Liver (tissue), 3 donors: Measurements from ENCODE around the gene FRMD4B.

Experiments
- EGR1 ChIP-seq, 2 donors: IDR thresholded peaks; 2 replicates each; pipeline ENCODE4 v1.6.1; 2016 to 2018; ENCODE audit warnings: antibody characterized with exemption in 2 of 2, low read depth in 2 of 2
- GABPA ChIP-seq, 2 donors: IDR thresholded peaks in 1 of 2; conservative IDR thresholded peaks in 1 of 2; 2 replicates each; pipeline ENCODE4 v1.6.1; 2016; ENCODE audit warnings: antibody characterized with exemption in 2 of 2, mild to moderate bottlenecking in 1 of 2, moderate library complexity in 1 of 2
- HNF4A ChIP-seq, 2 donors: conservative IDR thresholded peaks; 2 replicates each; pipeline ENCODE4 v1.6.1; 2016; ENCODE audit warnings: antibody characterized with exemption in 2 of 2, mild to moderate bottlenecking in 2 of 2
- JUND ChIP-seq, 2 donors: IDR thresholded peaks; 2 replicates each; pipeline ENCODE4 v1.6.1; 2016; ENCODE audit warnings: antibody characterized with exemption in 2 of 2
- RAD21 ChIP-seq, 2 donors: IDR thresholded peaks; 2 replicates each; pipeline ENCODE4 v1.6.1; 2016; ENCODE audit warnings: antibody characterized with exemption in 2 of 2, mild to moderate bottlenecking in 2 of 2
- RXRA ChIP-seq, 2 donors: IDR thresholded peaks; 2 replicates each; pipeline ENCODE4 v1.6.1; 2017 to 2018; ENCODE audit warnings: antibody characterized with exemption in 2 of 2, mild to moderate bottlenecking in 1 of 2
- SP1 ChIP-seq: IDR thresholded peaks from 2 replicates; pipeline ENCODE4 v1.6.1; 2018; ENCODE audit warnings: antibody characterized with exemption, mild to moderate bottlenecking
- YY1 ChIP-seq: IDR thresholded peaks from 2 replicates; pipeline ENCODE4 v1.6.1; 2016; ENCODE audit warnings: antibody characterized with exemption, mild to moderate bottlenecking
- TF ChIP-seq, protein P1 (sequence below): fragments of 150-350 bp; IDR thresholded peaks from 2 replicates; pipeline ENCODE4 v1.5.1; 2017; ENCODE audit warnings: improper control_type of control experiment, low read depth, low read length; ENCODE audit not compliant: missing input control
- TF ChIP-seq, protein P2 (sequence below): IDR thresholded peaks from 2 replicates; pipeline ENCODE4 v1.6.1; 2016; ENCODE audit warnings: antibody characterized with exemption, mild to moderate bottlenecking
- TF ChIP-seq, protein P3 (sequence below): IDR thresholded peaks from 2 replicates; pipeline ENCODE4 v1.6.1; 2016; ENCODE audit warnings: antibody characterized with exemption
- donor health status: healthy.
- donor health status: healthy.

DNA sequence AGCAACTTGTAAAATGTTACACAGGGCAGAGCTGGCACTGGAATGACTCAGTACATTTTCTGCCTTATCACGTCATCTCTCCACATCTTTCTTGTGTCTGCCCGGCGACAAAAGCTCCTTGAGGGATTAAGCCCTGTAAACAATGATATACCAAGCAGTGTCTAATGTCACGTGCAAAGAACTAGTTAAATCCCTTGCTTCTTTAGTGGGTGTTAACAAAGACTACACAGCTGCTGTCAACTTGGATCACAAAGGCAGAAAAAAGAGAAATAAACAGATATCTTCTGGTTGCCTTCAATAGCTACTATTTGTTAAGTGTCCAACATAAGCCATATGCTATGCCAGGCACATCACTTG lies 48.1 kb upstream of the FRMD4B start:
- TF ChIP-seq, protein P1, sequence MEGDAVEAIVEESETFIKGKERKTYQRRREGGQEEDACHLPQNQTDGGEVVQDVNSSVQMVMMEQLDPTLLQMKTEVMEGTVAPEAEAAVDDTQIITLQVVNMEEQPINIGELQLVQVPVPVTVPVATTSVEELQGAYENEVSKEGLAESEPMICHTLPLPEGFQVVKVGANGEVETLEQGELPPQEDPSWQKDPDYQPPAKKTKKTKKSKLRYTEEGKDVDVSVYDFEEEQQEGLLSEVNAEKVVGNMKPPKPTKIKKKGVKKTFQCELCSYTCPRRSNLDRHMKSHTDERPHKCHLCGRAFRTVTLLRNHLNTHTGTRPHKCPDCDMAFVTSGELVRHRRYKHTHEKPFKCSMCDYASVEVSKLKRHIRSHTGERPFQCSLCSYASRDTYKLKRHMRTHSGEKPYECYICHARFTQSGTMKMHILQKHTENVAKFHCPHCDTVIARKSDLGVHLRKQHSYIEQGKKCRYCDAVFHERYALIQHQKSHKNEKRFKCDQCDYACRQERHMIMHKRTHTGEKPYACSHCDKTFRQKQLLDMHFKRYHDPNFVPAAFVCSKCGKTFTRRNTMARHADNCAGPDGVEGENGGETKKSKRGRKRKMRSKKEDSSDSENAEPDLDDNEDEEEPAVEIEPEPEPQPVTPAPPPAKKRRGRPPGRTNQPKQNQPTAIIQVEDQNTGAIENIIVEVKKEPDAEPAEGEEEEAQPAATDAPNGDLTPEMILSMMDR: no peak
- TF ChIP-seq HNF4A (conservative IDR thresholded peaks at IDR 0.05): no peak
- TF ChIP-seq EGR1 (IDR thresholded peaks at IDR 0.05; ENCODE audit: low read depth in 2 of 2): no peak
- TF ChIP-seq, protein P2, sequence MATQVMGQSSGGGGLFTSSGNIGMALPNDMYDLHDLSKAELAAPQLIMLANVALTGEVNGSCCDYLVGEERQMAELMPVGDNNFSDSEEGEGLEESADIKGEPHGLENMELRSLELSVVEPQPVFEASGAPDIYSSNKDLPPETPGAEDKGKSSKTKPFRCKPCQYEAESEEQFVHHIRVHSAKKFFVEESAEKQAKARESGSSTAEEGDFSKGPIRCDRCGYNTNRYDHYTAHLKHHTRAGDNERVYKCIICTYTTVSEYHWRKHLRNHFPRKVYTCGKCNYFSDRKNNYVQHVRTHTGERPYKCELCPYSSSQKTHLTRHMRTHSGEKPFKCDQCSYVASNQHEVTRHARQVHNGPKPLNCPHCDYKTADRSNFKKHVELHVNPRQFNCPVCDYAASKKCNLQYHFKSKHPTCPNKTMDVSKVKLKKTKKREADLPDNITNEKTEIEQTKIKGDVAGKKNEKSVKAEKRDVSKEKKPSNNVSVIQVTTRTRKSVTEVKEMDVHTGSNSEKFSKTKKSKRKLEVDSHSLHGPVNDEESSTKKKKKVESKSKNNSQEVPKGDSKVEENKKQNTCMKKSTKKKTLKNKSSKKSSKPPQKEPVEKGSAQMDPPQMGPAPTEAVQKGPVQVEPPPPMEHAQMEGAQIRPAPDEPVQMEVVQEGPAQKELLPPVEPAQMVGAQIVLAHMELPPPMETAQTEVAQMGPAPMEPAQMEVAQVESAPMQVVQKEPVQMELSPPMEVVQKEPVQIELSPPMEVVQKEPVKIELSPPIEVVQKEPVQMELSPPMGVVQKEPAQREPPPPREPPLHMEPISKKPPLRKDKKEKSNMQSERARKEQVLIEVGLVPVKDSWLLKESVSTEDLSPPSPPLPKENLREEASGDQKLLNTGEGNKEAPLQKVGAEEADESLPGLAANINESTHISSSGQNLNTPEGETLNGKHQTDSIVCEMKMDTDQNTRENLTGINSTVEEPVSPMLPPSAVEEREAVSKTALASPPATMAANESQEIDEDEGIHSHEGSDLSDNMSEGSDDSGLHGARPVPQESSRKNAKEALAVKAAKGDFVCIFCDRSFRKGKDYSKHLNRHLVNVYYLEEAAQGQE: no peak
- no peak for TF ChIP-seq RAD21 (IDR thresholded peaks at IDR 0.05)
- no peak for TF ChIP-seq JUND (IDR thresholded peaks at IDR 0.05)
- TF ChIP-seq YY1: no peak
- TF ChIP-seq, protein P3, sequence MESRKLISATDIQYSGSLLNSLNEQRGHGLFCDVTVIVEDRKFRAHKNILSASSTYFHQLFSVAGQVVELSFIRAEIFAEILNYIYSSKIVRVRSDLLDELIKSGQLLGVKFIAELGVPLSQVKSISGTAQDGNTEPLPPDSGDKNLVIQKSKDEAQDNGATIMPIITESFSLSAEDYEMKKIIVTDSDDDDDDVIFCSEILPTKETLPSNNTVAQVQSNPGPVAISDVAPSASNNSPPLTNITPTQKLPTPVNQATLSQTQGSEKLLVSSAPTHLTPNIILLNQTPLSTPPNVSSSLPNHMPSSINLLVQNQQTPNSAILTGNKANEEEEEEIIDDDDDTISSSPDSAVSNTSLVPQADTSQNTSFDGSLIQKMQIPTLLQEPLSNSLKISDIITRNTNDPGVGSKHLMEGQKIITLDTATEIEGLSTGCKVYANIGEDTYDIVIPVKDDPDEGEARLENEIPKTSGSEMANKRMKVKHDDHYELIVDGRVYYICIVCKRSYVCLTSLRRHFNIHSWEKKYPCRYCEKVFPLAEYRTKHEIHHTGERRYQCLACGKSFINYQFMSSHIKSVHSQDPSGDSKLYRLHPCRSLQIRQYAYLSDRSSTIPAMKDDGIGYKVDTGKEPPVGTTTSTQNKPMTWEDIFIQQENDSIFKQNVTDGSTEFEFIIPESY: no peak
- TF ChIP-seq RXRA (IDR thresholded peaks at IDR 0.05): no peak
- TF ChIP-seq SP1: no peak
- no peak for TF ChIP-seq GABPA (IDR thresholded peaks at IDR 0.05 in 1 of 2, conservative IDR thresholded peaks at IDR 0.05 in 1 of 2)
